Measurements from ENCODE around the gene CPNE5.

The CPNE5 gene

GRCh38 chr6:36772397-36772796 is 66.8 kb downstream of the CPNE5 start:
- no peak for DNase-seq
- Histone ChIP-seq H3K4me1 (peaks cover 0 to 4% (median 0%) of the 10 kb centered on the region in 4 donors), H3K9me3 (no peaks in the 10 kb centered on the region), H3K27me3 (peaks cover 0 to 3% of the 10 kb centered on the region in 2 donors), H3K4me3 (no peak overlapping the region), H3K36me3 (no peaks in the 10 kb centered on the region), H3K27ac (no peak overlapping the region)
- no peak for TF ChIP-seq CTCF (IDR thresholded peaks at IDR 0.05)
- intact Hi-C loops (cut with DNase I; ENCODE audit: low total_unique reads), result no loop called here

- Histone ChIP-seq H3K36me3 (no peaks in the 10 kb centered on the region), H3K27me3 (no peaks in the 10 kb centered on the region), H3K4me1 (peaks cover 0 to 4% (median 2%) of the 10 kb centered on the region in 4 donors), H3K27ac (no peak overlapping the region), H3K9me3 (no peaks in the 10 kb centered on the region), H3K4me3 (no peak overlapping the region)
- intact Hi-C loops (cut with DNase I; ENCODE audit: low total_unique reads), result no loop called here
- no peak for DNase-seq
- TF ChIP-seq CTCF (IDR thresholded peaks at IDR 0.05), result no peak
Measured at GRCh38 chr6:36771145-36771544, 68.1 kb downstream of the CPNE5 start.

GRCh38 chr6:36769676-36770499 is 69.4 kb downstream of the CPNE5 start:
- no peaks in the 10 kb centered on the region for H3K9me3 ChIP-seq
- no peak overlapping the region for H3K27ac ChIP-seq
- intact Hi-C loops (cut with DNase I; ENCODE audit: low total_unique reads), result loop anchor here (5.0 to 10.0 kb wide), 3 partner anchors 77 to 405 kb away; partner anchors contain the start of gene PIM1
- DNase-seq, result no peak
- no peak overlapping the region for H3K4me3 ChIP-seq
- peaks cover 0 to 14% (median 10%) of the 10 kb centered on the region in 4 donors for H3K4me1 ChIP-seq
- TF ChIP-seq CTCF (IDR thresholded peaks at IDR 0.05), result no peak
- H3K27me3 ChIP-seq, result no peaks in the 10 kb centered on the region
- H3K36me3 ChIP-seq, result no peaks in the 10 kb centered on the region

GRCh38 chr6:36769183-36769675 is 70.0 kb downstream of the CPNE5 start:
- H3K27me3 ChIP-seq, result no peaks in the 10 kb centered on the region
- no peak for DNase-seq
- no peaks in the 10 kb centered on the region for H3K9me3 ChIP-seq
- H3K4me1 ChIP-seq, result peaks cover 0 to 14% (median 10%) of the 10 kb centered on the region in 4 donors
- intact Hi-C loops (cut with DNase I; ENCODE audit: low total_unique reads), result loop anchor here (5.0 to 10.0 kb wide), 3 partner anchors 78 to 406 kb away; partner anchors contain the start of gene PIM1
- H3K36me3 ChIP-seq, result no peaks in the 10 kb centered on the region
- no peak overlapping the region for H3K27ac ChIP-seq
- H3K4me3 ChIP-seq, result no peak overlapping the region
- TF ChIP-seq CTCF (IDR thresholded peaks at IDR 0.05), result no peak

- Histone ChIP-seq H3K27ac (no peak overlapping the region), H3K4me3 (no peak overlapping the region), H3K27me3 (no peaks in the 10 kb centered on the region), H3K36me3 (no peaks in the 10 kb centered on the region), H3K9me3 (no peaks in the 10 kb centered on the region), H3K4me1 (peaks cover 0 to 14% (median 10%) of the 10 kb centered on the region in 4 donors)
- no peak for TF ChIP-seq CTCF (IDR thresholded peaks at IDR 0.05)
- intact Hi-C loops (cut with DNase I; ENCODE audit: low total_unique reads), result loop anchor here (5.0 to 10.0 kb wide), 3 partner anchors 81 to 408 kb away; partner anchors contain the start of gene PIM1
- DNase-seq, result no peak
Measured at GRCh38 chr6:36766399-36766945, 72.8 kb downstream of the CPNE5 start.

All from tibial artery (tissue), 4 donors.